H4 (cell line): Measurements from ENCODE around the gene PACRG. TPM values are rescaled to one million over a fixed set of nuclear protein-coding genes. Genes with fewer than 3 reads are reported as not detected.
"Not testable (repeated sequence)": the region's sequence is repeated elsewhere in the genome, so short reads cannot be mapped to it uniquely, and the experiment has no call there.

Experiments used
- DNase-seq: peaks from one replicate; pipeline ENCODE4 v3.0.0-alpha.2; 2015; ENCODE audit warnings: low spot score
- total RNA-seq: library from RNA; depleted of rRNA; stranded (reverse); fragments of >200 nt; shearing (Covaris generic); gene quantifications from 2 replicates; pipeline ENCODE4 v1.2.3, GENCODE V29; 2014; rRNA removed

The PACRG gene
- not detected in 2 replicates for total RNA-seq

DNA sequence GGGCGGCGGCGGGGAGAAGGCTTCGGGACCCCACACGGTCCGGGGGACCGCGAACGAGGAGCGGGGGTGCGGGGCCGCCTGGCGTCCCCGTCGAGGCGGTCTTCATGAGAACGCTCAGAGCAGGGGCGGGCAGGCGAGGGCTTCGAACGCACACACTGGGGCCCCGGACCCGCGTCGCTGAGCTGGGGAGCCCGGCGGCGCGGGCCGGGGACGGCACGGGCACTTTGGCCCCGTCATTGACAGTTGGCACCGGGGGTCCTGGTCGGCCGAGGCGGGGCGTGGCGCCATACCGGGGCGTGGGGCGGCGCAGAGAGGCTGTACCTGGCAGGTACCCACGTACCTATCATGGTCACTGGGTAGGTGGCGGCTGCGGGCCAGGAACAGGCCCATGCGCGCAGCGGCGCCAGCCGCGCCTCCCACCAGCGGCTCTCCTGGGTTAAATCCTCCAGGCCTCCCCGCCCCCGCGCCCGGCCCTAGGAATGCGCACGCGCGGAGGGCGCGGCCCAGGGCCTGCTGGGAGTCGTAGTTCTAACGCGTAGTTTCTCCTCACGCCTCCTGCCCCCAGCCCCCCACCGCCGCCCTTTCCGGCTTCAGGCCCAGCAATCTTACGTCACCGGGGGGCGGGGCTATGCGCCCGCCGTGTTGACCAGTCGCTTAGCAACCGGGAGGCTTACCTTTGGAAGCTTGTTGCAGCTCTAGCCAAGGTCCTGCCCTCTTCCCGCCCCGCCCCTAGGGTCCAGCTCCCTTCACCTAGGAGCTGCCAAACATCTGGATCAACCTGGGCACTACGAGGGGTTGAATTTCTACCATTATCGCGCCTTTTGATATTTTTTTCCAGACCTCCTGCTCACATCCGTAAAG is at the start of gene PACRG, which contains the start of gene PRKN:
TSS of gene PACRG (plus strand) at position 653 of the 861 bp plus-strand sequence.
TSS of gene PRKN (minus strand) at position 445 of the 861 bp plus-strand sequence.
- DNase-seq, result peak; percentile 88

DNA sequence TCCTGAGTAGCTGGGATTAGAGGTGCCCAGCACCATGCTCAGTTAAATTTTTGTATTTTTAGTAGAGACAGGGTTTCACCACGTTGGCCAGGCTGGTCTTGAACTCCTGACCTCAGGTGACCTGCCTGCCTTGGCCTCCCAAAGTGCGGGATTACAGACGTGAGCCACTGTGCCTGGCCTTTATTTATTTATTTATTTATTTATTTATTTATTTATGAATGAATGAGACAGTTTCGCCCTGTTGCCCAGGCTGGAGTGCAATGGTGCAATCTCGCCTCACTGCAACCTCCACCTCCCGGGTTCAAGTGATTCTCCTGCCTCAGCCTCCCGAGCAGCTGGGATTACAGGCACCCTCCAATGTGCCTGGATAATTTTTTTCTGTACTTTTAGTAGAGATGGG is 48.9 kb upstream of the PACRG start:
- DNase-seq, result not testable (repeated sequence)

GRCh38 chr6:162679681-162680080 is 48.1 kb upstream of the PACRG start:
- no peak for DNase-seq

DNA sequence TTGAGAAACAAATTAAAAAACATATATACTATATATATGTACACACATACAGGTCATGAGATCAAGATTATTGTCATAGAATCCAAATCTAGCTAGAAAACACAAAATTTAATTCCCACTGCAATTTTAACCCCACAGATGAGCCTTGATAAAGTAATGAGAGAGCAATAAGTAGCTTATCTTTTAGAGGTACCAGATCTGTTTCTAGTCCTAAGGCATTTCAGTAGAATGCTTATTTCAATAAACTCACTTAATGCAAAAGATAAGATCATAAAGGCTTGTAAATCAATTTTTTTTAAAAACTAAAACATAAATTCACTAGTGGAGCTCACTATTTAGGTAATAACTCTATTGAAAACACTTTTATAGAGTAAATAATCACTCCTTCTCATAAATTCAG is 47.4 kb upstream of the PACRG start:
- DNase-seq, result no peak

DNA sequence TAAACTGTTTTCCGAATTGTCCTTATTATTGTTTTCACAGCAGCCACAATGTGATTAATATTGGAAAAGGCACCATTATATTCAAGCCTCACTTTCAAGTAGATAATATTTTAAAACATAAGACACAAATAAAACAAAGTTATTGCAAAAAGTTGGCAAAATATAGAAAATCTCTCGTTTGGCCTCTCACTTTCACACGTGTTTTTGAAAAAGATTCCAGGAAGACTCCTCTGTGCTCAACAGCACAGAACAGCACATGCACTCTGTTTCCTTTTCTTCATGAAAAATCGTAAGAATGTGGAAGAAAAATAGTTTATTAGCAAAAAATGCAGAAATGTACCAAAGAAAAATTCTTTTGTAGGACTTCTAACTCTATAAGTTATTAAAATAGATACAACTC is 46.9 kb upstream of the PACRG start:
- no peak for DNase-seq

GRCh38 chr6:162681447-162681846 is 46.3 kb upstream of the PACRG start:
- no peak for DNase-seq

- no peak for DNase-seq
These were observed 44.6 kb upstream of the PACRG start for GRCh38 chr6:162683135-162683534.

DNA sequence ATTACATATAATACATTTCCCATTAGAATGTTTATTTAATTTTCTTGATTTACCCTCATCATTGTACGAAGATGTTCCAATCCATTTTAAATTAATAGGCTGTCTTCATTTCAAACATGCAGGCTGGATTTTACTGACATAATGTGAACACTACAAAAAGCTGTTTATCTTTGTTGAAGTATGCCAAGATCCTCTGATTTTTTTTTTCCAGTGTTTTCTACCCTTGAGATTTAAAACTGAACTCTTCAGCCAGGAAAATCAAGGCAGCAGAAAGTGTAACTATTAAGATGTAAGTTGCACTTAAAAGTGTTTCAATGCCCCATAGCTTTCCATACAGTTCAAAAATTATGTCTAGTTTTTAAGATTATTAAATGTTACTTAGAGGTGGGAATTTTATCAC is 43.7 kb upstream of the PACRG start:
- no peak for DNase-seq

DNA sequence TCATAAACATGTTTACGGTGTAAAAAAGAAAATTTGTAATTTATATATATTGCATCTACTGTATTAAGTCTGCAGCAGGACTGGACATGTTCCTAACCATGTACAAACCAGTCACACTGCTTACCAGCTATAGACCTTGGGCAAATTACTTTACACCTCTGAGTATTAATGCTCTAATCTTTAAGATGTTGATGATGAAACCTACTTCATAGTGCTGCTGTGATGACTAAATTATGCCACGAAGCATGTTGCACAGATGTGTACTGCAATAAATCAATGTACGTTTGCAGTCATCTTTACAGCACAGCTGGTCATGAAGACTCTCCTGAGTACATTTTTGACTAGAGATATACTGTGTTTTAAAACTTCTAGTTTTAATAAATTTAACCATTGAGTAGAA is 42.8 kb upstream of the PACRG start:
- DNase-seq, result no peak

- DNase-seq, result no peak
These were observed 42.2 kb upstream of the PACRG start for GRCh38 chr6:162685586-162685985.

GRCh38 chr6:162688751-162689345 is 38.9 kb upstream of the PACRG start:
- no peak for DNase-seq

DNA sequence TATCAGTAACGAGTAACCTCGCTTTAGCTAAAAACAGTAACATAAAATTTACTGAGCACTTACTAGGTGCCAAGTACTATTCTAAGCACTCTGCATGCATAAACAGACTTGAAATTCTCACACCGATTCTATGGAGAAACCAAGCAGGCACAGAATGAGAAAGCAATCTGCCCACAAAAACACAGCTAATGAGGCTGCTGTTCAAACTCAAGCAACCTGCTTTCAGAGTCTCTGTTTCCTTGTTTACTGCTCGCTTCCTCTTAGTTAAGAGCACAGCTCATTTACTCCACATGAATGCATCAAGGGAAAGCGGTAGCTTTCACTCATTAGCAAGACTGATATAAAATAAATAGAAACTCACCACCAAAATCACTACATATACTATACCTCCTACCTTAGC is 37.6 kb upstream of the PACRG start:
- DNase-seq, result no peak

GRCh38 chr6:162697872-162698403 is 29.8 kb upstream of the PACRG start:
- DNase-seq, result no peak

- DNase-seq, result no peak
These were observed 29.3 kb upstream of the PACRG start for GRCh38 chr6:162698440-162698839.

GRCh38 chr6:162699961-162700360 is 27.8 kb upstream of the PACRG start:
- no peak for DNase-seq

- no peak for DNase-seq
These were observed 26.8 kb upstream of the PACRG start for GRCh38 chr6:162700966-162701365.

GRCh38 chr6:162701551-162701950 is 26.2 kb upstream of the PACRG start:
- DNase-seq, result no peak

- no peak for DNase-seq
These were observed 25.3 kb upstream of the PACRG start for GRCh38 chr6:162702446-162702845.

- no peak for DNase-seq
These were observed 23.8 kb upstream of the PACRG start for GRCh38 chr6:162704001-162704400.

DNA sequence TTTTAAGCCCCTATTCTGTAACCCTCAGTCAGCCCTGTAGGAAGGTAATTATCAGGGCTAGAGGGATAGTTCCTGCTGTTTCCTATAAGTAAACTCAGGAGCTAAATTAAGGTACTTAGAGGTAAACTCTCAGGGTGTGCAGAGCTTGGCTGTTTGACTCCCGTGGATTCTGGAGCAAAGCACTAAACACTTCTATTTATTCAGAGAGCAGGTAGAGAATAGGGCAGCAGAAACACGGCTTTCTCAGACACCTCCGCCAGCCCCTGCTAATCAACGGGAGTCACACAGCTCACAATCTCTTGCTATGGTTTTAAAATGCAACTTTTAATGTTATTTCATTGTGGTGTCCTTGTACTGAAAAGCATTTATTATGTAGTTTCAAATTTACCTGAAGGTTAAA is 22.0 kb upstream of the PACRG start:
- DNase-seq, result no peak

GRCh38 chr6:162706232-162706631 is 21.5 kb upstream of the PACRG start:
- DNase-seq, result no peak

GRCh38 chr6:162708971-162709370 is 18.8 kb upstream of the PACRG start:
- no peak for DNase-seq

DNA sequence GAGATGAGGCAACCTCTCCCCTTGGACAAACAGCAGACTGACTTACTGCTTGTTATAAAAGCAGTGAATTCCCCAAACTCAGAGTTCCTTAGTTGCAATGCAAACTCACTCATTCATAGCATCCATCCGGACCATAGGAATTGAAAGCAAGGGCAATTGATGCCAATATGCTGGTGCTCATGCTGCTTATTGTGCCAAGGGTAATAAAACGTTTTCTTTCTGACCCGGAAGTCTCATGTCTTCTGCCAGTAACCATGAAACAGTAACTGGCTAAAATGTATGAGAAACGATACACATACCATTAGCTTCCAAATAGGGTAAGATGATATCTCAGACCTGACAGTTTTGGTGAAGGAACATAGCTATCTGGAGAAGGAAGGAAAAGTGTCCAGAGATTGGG is 18.3 kb upstream of the PACRG start:
- no peak for DNase-seq
